HEK293 (cell line): ENCODE measurements around the gene MYORG.

ENCODE experiments used
- CTCF ChIA-PET: fragments of 350-600 bp; formaldehyde crosslinking; extraction: SDS; loops from one replicate; lab custom pipeline; 2021; ENCODE audit warnings: antibody characterized with exemption; lab: Yijun Ruan, JAX
- POLR2A ChIA-PET: fragments of 300-600 bp; formaldehyde crosslinking; extraction: SDS; loops from one replicate; lab custom pipeline; 2020; ENCODE audit warnings: antibody characterized with exemption, inconsistent platforms; lab: Yijun Ruan, JAX
- H3K27ac ChIP-seq: fragments of 200-500 bp; sonication (Bioruptor generic); 2 replicates; pipeline ENCODE4 v1.5.1; 2014; ENCODE audit warnings: low read depth, low read length, control low read depth, inconsistent platforms; ENCODE audit errors: extremely low read depth
- H3K36me3 ChIP-seq, 2 experiments: fragments of 200-500 bp in 1 of 2; sonication (Bioruptor generic) in 1 of 2; 1 replicate in 1 of 2; 2 replicates in 1 of 2; pipeline ENCODE4 v1.5.1; 2014 to 2017; ENCODE audit warnings: inconsistent platforms in 2 of 2, low read length in 2 of 2; ENCODE audit not compliant: control insufficient read depth in 2 of 2, insufficient read depth in 1 of 2
- H3K4me1 ChIP-seq: fragments of 200-500 bp; sonication (Bioruptor generic); 2 replicates; pipeline ENCODE4 v1.5.1; 2014; ENCODE audit warnings: mild to moderate bottlenecking, low read length, inconsistent platforms; ENCODE audit not compliant: control insufficient read depth, insufficient read depth
- H3K4me3 ChIP-seq: 2 replicates; pipeline ENCODE4 v1.5.1; 2011; ENCODE audit warnings: low read depth, mild to moderate bottlenecking, control low read depth, low read length, moderate library complexity
- H3K9me3 ChIP-seq: fragments of 200-500 bp; sonication (Bioruptor generic); 2 replicates; pipeline ENCODE4 v1.5.1; 2014; ENCODE audit warnings: low read depth, low read length, inconsistent platforms; ENCODE audit not compliant: control insufficient read depth, insufficient read depth
- BCL11B ChIP-seq: fragments of 450-650 bp; formaldehyde crosslinking; IDR thresholded peaks from 2 replicates; pipeline ENCODE4 v1.5.1; 2016; ENCODE audit warnings: low read depth, missing biosample characterization, missing genetic modification characterization
- KLF7 ChIP-seq: fragments of 450-650 bp; formaldehyde crosslinking; IDR thresholded peaks from 2 replicates; pipeline ENCODE4 v1.5.1; 2016; ENCODE audit warnings: missing biosample characterization, missing genetic modification characterization, borderline replicate concordance
- KLF9 ChIP-seq: fragments of 450-650 bp; formaldehyde crosslinking; IDR thresholded peaks from 2 replicates; pipeline ENCODE4 v1.5.1; 2016; ENCODE audit warnings: missing biosample characterization, missing genetic modification characterization, low read depth
- SP2 ChIP-seq: fragments of 450-650 bp; formaldehyde crosslinking; IDR thresholded peaks from 2 replicates; pipeline ENCODE4 v1.5.1; 2016; ENCODE audit warnings: missing biosample characterization, missing genetic modification characterization
- SP3 ChIP-seq: fragments of 450-650 bp; formaldehyde crosslinking; IDR thresholded peaks from 2 replicates; pipeline ENCODE4 v1.5.1; 2016; ENCODE audit warnings: missing biosample characterization, missing genetic modification characterization
- ZBTB1 ChIP-seq: fragments of 450-650 bp; formaldehyde crosslinking; IDR thresholded peaks from 2 replicates; pipeline ENCODE4 v1.5.1; 2016; ENCODE audit warnings: missing biosample characterization, missing genetic modification characterization
- ZBTB8A ChIP-seq: fragments of 450-650 bp; formaldehyde crosslinking; IDR thresholded peaks from 2 replicates; pipeline ENCODE4 v1.5.1; 2016; ENCODE audit warnings: missing biosample characterization, missing genetic modification characterization
- ZNF324 ChIP-seq: fragments of 450-650 bp; formaldehyde crosslinking; IDR thresholded peaks from 2 replicates; pipeline ENCODE4 v1.5.1; 2016; ENCODE audit warnings: missing biosample characterization, missing genetic modification characterization
- ZNF335 ChIP-seq: fragments of 450-650 bp; formaldehyde crosslinking; conservative IDR thresholded peaks from 2 replicates; pipeline ENCODE4 v1.5.1; 2016; ENCODE audit warnings: missing biosample characterization, missing genetic modification characterization
- ZNF416 ChIP-seq: fragments of 450-650 bp; formaldehyde crosslinking; IDR thresholded peaks from 2 replicates; pipeline ENCODE4 v1.5.1; 2016; ENCODE audit warnings: missing biosample characterization, missing genetic modification characterization
- ZNF561 ChIP-seq: fragments of 450-650 bp; IDR thresholded peaks from 2 replicates; pipeline ENCODE4 v1.5.1; 2018; ENCODE audit warnings: missing biosample characterization, missing genetic modification characterization, borderline replicate concordance
- ZNF677 ChIP-seq: fragments of 450-650 bp; IDR thresholded peaks from 2 replicates; pipeline ENCODE4 v1.5.0; 2018; ENCODE audit warnings: missing biosample characterization, mild to moderate bottlenecking, missing genetic modification characterization, moderate library complexity
- ZNF837 ChIP-seq: fragments of 450-650 bp; formaldehyde crosslinking; IDR thresholded peaks from 2 replicates; pipeline ENCODE4 v1.5.1; 2016; ENCODE audit warnings: missing biosample characterization, missing genetic modification characterization
- TF ChIP-seq, protein P1 (sequence below): fragments of 450-650 bp; formaldehyde crosslinking; IDR thresholded peaks from 2 replicates; pipeline ENCODE4 v1.5.1; 2016; ENCODE audit warnings: missing biosample characterization, missing genetic modification characterization, low read depth
- TF ChIP-seq, protein P2 (sequence below): fragments of 450-650 bp; formaldehyde crosslinking; IDR thresholded peaks from 2 replicates; pipeline ENCODE4 v1.5.1; 2016; ENCODE audit warnings: missing biosample characterization, missing genetic modification characterization
- TF ChIP-seq, protein P3 (sequence below): fragments of 450-650 bp; formaldehyde crosslinking; IDR thresholded peaks from 2 replicates; pipeline ENCODE4 v1.5.1; 2017; ENCODE audit warnings: missing biosample characterization, missing genetic modification characterization
- TF ChIP-seq, protein P4 (sequence below): fragments of 450-650 bp; formaldehyde crosslinking; IDR thresholded peaks from 2 replicates; pipeline ENCODE4 v1.5.1; 2016; ENCODE audit warnings: missing biosample characterization, missing genetic modification characterization
- TF ChIP-seq, protein P5 (sequence below): fragments of 450-650 bp; formaldehyde crosslinking; conservative IDR thresholded peaks from 2 replicates; pipeline ENCODE4 v1.5.1; 2016; ENCODE audit warnings: low read depth, missing biosample characterization, missing genetic modification characterization
- TF ChIP-seq, protein P6 (sequence below): fragments of 450-650 bp; formaldehyde crosslinking; IDR thresholded peaks from 2 replicates; pipeline ENCODE4 v1.5.1; 2016; ENCODE audit warnings: missing biosample characterization, missing genetic modification characterization
- TF ChIP-seq, protein P7 (sequence below): fragments of 450-650 bp; formaldehyde crosslinking; optimal IDR thresholded peaks from 2 replicates; pipeline ENCODE3; 2016; ENCODE audit warnings: missing biosample characterization, mild to moderate bottlenecking, missing genetic modification characterization

Gene MYORG

DNA sequence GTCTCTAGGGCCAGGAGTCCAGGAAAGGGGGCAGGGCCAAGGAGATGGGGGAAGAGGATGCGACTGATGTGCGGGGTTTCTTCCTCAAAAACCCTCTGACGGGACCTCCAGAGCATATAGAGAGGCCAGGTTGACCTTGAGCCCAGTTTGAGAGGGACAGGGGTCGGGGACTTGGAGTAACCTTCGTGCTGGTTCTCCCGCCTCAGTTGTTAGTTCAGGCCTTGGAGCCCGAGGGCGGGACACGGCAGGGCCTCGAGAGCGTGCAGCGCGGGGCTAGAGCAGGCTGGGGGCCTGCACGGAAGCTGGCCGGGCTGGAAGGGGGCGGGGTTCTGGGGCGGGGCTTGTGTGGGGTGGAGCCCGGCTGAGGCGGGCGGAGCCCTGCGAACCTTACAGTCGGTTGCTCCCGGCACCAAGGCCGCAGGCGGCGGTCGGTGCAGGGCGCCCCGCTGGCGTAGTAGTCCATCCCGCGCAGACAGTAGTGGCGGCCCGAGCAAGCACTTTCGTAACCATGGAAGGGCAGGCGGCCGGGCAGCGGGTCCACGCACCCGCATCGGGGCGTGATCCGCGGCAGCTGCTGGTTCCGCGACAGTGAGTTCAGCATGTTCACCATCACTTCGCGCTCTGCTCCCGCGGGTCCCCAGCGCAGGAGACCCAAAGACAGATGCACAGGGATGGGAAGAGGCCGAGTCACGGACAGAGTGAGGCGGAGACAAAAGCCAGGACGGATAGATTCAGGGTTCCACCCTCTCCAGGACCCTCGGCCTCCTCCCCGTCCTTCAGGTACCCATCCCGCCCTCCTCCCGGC is 4.0 kb upstream of the MYORG start:
- peak overlapping the region; percentile 25; the same call in 1 of the 2 replicates for H3K4me3 ChIP-seq
- H3K36me3 ChIP-seq: no peaks in the 10 kb centered on the region
- ChIA-PET POLR2A (interaction anchor here (0.5 to 0.7 kb wide), 2 partner anchors 248 to 413 kb away, joined by 3 to 4 read pairs; partner anchors contain the start of gene ARID3C), CTCF (interaction anchor here (0.9 to 10.7 kb wide), 10 partner anchors 8 to 211 kb away, joined by 3 to 172 read pairs (median 4); no protein-coding TSS in a partner anchor)
- H3K9me3 ChIP-seq: no peaks in the 10 kb centered on the region
- H3K4me1 ChIP-seq: no peaks in the 10 kb centered on the region; the same call in 1 of the 2 replicates
- H3K27ac ChIP-seq: no peak overlapping the region
- TF ChIP-seq ZNF416 (tag by site-specific recombination) (no peak), ZBTB1 (tag by site-specific recombination) (no peak), SP3 (tag by site-specific recombination) (peak; percentile 48), ZNF837 (tag by site-specific recombination) (no peak), BCL11B (tag by site-specific recombination) (no peak), KLF9 (tag by site-specific recombination) (peak; percentile 58; the same call in 1 of the 2 replicates), ZBTB8A (tag by site-specific recombination) (peak; percentile 36; the same call in 1 of the 2 replicates), ZNF324 (tag by site-specific recombination) (no peak), SP2 (tag by site-specific recombination) (peak; percentile 56), ZNF561 (tag by site-specific recombination) (no peak), KLF7 (tag by site-specific recombination) (no peak), ZNF335 (tag by site-specific recombination) (0 out of 2 replicates have a peak, but pooled peaks have one; percentile 20), ZNF677 (tag by site-specific recombination) (no peak)
- TF ChIP-seq, protein P1, sequence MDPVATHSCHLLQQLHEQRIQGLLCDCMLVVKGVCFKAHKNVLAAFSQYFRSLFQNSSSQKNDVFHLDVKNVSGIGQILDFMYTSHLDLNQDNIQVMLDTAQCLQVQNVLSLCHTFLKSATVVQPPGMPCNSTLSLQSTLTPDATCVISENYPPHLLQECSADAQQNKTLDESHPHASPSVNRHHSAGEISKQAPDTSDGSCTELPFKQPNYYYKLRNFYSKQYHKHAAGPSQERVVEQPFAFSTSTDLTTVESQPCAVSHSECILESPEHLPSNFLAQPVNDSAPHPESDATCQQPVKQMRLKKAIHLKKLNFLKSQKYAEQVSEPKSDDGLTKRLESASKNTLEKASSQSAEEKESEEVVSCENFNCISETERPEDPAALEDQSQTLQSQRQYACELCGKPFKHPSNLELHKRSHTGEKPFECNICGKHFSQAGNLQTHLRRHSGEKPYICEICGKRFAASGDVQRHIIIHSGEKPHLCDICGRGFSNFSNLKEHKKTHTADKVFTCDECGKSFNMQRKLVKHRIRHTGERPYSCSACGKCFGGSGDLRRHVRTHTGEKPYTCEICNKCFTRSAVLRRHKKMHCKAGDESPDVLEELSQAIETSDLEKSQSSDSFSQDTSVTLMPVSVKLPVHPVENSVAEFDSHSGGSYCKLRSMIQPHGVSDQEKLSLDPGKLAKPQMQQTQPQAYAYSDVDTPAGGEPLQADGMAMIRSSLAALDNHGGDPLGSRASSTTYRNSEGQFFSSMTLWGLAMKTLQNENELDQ (tag by site-specific recombination): no peak
- TF ChIP-seq, protein P2, sequence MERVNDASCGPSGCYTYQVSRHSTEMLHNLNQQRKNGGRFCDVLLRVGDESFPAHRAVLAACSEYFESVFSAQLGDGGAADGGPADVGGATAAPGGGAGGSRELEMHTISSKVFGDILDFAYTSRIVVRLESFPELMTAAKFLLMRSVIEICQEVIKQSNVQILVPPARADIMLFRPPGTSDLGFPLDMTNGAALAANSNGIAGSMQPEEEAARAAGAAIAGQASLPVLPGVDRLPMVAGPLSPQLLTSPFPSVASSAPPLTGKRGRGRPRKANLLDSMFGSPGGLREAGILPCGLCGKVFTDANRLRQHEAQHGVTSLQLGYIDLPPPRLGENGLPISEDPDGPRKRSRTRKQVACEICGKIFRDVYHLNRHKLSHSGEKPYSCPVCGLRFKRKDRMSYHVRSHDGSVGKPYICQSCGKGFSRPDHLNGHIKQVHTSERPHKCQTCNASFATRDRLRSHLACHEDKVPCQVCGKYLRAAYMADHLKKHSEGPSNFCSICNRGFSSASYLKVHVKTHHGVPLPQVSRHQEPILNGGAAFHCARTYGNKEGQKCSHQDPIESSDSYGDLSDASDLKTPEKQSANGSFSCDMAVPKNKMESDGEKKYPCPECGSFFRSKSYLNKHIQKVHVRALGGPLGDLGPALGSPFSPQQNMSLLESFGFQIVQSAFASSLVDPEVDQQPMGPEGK (tag by site-specific recombination): 0 out of 2 replicates have a peak, but pooled peaks have one; percentile 20
- TF ChIP-seq, protein P3, sequence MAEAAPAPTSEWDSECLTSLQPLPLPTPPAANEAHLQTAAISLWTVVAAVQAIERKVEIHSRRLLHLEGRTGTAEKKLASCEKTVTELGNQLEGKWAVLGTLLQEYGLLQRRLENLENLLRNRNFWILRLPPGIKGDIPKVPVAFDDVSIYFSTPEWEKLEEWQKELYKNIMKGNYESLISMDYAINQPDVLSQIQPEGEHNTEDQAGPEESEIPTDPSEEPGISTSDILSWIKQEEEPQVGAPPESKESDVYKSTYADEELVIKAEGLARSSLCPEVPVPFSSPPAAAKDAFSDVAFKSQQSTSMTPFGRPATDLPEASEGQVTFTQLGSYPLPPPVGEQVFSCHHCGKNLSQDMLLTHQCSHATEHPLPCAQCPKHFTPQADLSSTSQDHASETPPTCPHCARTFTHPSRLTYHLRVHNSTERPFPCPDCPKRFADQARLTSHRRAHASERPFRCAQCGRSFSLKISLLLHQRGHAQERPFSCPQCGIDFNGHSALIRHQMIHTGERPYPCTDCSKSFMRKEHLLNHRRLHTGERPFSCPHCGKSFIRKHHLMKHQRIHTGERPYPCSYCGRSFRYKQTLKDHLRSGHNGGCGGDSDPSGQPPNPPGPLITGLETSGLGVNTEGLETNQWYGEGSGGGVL: no peak
- TF ChIP-seq, protein P4, sequence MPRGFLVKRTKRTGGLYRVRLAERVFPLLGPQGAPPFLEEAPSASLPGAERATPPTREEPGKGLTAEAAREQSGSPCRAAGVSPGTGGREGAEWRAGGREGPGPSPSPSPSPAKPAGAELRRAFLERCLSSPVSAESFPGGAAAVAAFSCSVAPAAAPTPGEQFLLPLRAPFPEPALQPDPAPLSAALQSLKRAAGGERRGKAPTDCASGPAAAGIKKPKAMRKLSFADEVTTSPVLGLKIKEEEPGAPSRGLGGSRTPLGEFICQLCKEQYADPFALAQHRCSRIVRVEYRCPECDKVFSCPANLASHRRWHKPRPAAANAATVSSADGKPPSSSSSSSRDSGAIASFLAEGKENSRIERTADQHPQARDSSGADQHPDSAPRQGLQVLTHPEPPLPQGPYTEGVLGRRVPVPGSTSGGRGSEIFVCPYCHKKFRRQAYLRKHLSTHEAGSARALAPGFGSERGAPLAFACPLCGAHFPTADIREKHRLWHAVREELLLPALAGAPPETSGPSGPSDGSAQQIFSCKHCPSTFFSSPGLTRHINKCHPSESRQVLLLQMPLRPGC (tag by site-specific recombination): no peak
- TF ChIP-seq, protein P5, sequence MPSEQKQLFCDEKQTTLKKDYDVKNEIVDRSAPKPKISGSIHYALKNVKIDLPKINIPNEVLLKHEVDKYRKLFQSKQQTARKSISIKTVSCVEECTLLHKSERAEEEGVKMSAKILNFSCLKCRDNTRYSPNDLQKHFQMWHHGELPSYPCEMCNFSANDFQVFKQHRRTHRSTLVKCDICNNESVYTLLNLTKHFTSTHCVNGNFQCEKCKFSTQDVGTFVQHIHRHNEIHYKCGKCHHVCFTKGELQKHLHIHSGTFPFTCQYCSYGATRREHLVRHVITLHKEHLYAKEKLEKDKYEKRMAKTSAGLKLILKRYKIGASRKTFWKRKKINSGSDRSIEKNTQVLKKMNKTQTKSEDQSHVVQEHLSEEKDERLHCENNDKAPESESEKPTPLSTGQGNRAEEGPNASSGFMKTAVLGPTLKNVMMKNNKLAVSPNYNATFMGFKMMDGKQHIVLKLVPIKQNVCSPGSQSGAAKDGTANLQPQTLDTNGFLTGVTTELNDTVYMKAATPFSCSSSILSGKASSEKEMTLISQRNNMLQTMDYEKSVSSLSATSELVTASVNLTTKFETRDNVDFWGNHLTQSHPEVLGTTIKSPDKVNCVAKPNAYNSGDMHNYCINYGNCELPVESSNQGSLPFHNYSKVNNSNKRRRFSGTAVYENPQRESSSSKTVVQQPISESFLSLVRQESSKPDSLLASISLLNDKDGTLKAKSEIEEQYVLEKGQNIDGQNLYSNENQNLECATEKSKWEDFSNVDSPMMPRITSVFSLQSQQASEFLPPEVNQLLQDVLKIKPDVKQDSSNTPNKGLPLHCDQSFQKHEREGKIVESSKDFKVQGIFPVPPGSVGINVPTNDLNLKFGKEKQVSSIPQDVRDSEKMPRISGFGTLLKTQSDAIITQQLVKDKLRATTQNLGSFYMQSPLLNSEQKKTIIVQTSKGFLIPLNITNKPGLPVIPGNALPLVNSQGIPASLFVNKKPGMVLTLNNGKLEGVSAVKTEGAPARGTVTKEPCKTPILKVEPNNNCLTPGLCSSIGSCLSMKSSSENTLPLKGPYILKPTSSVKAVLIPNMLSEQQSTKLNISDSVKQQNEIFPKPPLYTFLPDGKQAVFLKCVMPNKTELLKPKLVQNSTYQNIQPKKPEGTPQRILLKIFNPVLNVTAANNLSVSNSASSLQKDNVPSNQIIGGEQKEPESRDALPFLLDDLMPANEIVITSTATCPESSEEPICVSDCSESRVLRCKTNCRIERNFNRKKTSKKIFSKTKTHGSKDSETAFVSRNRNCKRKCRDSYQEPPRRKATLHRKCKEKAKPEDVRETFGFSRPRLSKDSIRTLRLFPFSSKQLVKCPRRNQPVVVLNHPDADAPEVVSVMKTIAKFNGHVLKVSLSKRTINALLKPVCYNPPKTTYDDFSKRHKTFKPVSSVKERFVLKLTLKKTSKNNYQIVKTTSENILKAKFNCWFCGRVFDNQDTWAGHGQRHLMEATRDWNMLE (tag by site-specific recombination): no peak
- TF ChIP-seq, protein P6, sequence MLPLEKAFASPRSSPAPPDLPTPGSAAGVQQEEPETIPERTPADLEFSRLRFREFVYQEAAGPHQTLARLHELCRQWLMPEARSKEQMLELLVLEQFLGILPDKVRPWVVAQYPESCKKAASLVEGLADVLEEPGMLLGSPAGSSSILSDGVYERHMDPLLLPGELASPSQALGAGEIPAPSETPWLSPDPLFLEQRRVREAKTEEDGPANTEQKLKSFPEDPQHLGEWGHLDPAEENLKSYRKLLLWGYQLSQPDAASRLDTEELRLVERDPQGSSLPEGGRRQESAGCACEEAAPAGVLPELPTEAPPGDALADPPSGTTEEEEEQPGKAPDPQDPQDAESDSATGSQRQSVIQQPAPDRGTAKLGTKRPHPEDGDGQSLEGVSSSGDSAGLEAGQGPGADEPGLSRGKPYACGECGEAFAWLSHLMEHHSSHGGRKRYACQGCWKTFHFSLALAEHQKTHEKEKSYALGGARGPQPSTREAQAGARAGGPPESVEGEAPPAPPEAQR (tag by site-specific recombination): no peak
- TF ChIP-seq, protein P7, sequence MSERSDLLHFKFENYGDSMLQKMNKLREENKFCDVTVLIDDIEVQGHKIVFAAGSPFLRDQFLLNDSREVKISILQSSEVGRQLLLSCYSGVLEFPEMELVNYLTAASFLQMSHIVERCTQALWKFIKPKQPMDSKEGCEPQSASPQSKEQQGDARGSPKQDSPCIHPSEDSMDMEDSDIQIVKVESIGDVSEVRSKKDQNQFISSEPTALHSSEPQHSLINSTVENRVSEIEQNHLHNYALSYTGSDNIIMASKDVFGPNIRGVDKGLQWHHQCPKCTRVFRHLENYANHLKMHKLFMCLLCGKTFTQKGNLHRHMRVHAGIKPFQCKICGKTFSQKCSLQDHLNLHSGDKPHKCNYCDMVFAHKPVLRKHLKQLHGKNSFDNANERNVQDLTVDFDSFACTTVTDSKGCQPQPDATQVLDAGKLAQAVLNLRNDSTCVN (tag by site-specific recombination): peak; percentile 26
